Measurements from ENCODE around the gene EHD1.

EHD1 gene

GRCh38 chr11:64888729-64889511 is 10.5 kb upstream of the EHD1 start:
- DNase-seq = no peak

- no peak for DNase-seq
Observed at GRCh38 chr11:64888406-64888728, 9.9 kb upstream of the EHD1 start.

- DNase-seq = peak; percentile 11
Observed at GRCh38 chr11:64887757-64888405, 9.5 kb upstream of the EHD1 start.

DNA sequence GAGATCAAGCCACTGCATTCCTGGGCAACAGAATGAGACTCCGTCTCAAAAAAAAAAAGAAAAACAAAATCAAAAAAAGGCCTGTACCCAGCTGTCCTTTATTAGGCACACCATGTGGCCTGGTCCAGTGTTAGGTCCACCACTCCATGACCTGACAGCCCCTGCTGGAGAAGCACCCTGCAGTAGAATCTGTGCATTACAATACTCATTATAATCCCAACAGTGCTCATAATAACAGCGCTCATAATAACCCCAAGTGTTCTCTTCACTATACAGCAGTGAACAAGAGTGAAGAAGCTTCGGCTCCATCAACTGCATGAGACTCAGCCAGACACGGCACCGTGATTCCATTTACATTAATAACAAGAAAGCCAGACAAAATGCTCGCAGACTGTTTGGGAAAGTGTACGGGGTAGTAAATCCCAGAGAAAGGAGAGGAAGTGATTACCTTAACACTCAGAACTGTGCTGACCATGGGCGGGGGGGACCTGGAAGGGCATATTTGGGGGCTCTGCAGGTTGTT is 8.9 kb upstream of the EHD1 start:
- no peak for DNase-seq

GRCh38 chr11:64885367-64886286 is 7.2 kb upstream of the EHD1 start:
- no peak for DNase-seq

- no peak for DNase-seq
Observed at GRCh38 chr11:64884019-64884418, 5.6 kb upstream of the EHD1 start.

DNA sequence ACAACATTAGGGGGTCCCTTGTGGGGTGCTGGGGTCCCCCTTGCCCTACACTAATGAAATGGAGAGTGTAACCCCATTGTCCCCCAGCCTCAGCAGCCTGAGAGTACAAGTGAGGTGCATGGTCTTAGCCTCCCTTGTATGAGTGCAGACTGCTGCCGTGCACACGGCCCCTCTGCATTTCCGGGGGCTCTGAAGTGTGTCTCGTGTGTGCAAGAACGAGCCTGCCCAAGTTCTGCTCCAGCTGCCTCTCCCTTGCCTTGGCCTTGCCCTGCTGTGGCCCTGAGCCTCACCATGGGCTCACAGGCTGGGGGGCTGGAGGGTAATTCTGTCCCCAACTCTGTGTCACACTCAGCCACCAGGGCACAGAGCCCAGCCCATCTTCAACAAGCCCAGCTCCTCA is 5.2 kb upstream of the EHD1 start:
- no peak for DNase-seq

DNA sequence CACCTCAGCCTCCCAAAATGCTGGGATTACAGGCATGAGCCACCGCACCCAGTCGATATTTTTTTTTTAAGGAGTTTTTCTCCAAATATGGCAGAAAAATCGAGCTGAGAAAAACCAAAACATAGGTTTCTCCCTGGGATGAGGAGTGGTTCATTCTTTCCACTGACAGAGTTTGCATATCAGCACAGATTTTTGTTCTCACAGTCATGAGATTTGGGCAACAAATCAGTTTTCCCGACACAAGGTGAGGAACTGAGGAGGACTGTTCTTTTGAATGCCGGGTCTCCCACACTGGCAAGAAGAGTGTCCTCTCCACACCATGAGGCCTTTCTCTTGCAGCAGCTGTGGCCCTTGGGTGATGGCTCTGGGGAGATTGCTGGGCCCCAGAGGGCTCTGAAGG is 3.8 kb upstream of the EHD1 start:
- DNase-seq = no peak

DNA sequence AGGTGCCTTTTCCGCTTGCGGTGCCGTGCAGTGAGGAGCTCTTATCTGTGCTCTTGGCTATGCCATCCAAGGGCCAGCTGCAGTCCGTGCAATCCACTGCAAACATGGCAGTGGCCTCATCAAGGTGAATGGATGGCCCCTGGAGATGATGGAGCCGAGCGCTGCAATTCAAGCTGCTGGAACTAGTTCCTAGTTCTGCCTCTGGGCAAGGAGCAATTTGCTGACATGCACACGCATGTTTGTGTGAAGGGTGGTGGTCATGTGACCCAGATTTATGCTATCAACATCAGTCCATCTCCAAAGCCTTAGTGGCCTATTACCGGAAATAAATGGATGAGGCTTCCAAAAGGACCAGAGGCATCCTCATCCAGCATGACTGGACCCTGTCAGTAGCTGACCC is 3.1 kb upstream of the EHD1 start:
- DNase-seq = no peak

GRCh38 chr11:64880240-64881001 is 2.0 kb upstream of the EHD1 start:
- DNase-seq = no peak

- DNase-seq = no peak
Observed at GRCh38 chr11:64879244-64879900, 951 bp upstream of the EHD1 start.

GRCh38 chr11:64878223-64878493 is 263 bp downstream of the EHD1 start:
- DNase-seq = no peak

DNA sequence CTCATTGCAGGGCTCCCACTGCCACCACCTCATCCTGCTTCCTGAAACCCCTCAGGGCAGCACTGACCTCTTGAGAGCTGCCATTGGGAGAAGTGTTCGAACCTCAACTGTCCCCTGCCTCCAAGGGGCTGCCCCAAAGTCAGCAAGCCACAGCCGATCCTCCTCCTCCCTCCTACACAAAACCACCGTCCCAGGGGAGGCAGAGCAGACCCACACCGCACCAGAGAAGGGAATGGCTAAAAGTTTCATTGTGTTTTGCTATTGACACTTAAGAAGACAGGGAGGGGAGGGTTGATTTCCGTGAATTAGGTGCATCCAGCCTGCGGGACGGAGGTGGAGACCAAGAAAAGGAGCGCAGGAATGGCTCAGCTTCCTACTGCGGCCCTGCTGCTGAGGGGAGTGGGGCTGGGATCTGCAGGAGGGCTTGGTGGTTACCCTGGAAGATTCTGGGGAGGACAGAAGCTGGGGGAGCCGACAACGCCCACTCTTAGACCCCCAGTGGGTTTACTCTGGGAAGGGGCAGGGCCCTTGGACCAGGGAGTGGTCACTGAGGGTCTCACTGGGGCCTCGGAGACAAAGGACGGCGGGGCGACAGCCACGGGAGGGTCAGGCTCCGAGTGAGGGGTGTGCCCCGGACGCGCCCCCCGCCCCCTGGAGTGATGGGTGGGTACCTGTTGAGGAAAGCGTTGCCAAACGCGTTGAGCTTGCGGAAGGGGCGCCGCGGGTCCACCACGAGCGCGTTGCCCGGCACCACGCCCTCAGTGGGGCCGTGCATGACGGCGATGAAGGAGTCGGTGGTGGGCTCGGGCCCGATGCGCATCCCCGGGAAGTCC is 815 bp downstream of the EHD1 start:
- DNase-seq = no peak

- DNase-seq = no peak
Observed at GRCh38 chr11:64876835-64877341, 1.5 kb downstream of the EHD1 start.

GRCh38 chr11:64876229-64876750 is 2.1 kb downstream of the EHD1 start:
- DNase-seq = no peak

- no peak for DNase-seq
Observed at GRCh38 chr11:64875369-64876228, 2.8 kb downstream of the EHD1 start.

DNA sequence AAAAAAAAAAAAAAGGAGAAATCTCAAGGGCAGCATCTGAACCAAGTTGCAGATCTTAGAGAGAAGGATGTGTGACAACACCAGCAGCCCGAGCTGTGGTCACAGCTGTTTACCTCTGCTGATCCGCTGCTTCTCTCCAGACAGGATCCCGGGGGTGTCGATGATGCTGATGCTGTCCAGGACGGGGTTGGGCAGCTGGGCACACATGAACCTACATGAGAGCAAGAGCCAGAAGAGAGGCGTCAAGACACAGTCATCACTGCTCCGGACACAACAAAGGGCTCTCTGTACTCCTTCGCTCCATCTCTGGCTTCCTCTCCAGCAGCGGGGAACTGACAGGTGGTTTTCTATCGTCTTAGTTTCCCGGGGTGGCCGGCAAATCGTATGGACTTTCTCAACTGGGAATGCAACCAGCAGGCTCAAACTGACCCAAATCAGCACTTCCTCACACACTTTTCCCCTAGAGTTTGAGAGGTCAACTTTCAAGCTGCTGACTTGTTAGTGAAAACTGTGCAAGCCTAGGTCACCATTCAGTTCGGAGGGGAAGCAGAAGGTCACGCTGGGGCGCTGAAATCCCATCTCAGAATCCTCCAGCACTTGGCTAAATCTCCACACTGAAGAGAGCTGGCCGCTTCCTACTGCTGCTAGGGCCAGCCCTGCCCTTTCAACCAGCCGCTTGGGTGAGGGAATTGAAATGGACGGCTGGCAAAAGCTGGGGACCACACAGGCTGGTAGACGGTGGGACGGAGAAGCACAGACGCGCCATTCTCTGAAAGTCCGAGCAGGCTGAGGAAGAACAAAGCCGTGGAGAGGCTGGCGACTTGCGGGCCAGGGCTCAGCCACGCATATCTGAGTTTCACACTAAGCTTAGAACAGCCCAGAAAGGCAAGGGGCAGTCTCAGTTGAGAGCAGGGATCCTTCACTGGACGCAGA is 3.8 kb downstream of the EHD1 start:
- no peak for DNase-seq

GRCh38 chr11:64872790-64873488 is 5.5 kb downstream of the EHD1 start:
- DNase-seq = no peak

Measured in NCI-H1694 (cell line).